ENCODE results near the gene MAN1A1.

DNA sequence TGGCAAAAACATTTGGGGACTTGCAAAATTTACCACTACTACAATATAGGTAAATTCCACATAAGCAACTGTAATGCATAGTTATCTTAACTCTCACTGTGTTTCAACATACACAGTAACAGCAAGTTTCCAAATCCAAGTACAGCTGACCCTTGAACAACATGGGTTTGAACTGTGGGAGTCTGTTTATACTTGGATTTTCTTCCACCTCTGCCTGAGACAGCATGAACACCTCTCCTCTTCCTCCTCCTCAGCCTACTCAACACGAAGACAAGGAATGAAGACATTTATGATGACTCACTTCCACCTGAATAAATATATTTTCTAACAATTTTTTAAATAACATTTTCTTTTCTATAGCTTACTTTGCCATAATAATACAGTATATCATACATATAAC lies 25.6 kb downstream of the MAN1A1 start:
- no peak for TF ChIP-seq POLR2AphosphoS5 (IDR thresholded peaks at IDR 0.05)
- TF ChIP-seq, protein P1, sequence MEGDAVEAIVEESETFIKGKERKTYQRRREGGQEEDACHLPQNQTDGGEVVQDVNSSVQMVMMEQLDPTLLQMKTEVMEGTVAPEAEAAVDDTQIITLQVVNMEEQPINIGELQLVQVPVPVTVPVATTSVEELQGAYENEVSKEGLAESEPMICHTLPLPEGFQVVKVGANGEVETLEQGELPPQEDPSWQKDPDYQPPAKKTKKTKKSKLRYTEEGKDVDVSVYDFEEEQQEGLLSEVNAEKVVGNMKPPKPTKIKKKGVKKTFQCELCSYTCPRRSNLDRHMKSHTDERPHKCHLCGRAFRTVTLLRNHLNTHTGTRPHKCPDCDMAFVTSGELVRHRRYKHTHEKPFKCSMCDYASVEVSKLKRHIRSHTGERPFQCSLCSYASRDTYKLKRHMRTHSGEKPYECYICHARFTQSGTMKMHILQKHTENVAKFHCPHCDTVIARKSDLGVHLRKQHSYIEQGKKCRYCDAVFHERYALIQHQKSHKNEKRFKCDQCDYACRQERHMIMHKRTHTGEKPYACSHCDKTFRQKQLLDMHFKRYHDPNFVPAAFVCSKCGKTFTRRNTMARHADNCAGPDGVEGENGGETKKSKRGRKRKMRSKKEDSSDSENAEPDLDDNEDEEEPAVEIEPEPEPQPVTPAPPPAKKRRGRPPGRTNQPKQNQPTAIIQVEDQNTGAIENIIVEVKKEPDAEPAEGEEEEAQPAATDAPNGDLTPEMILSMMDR (IDR thresholded peaks at IDR 0.05): no peak
- TF ChIP-seq POLR2A (IDR thresholded peaks at IDR 0.05): no peak
- TF ChIP-seq EP300 (IDR thresholded peaks at IDR 0.05; ENCODE audit: low read depth): no peak

Measured in transverse colon (tissue), 4 donors.